IPS-NIHi11 (cell line): ENCODE results near the gene CDH23.

Experiments
- DNase-seq: peaks from one replicate; pipeline ENCODE4 v3.0.0; 2012; ENCODE audit warnings: mixed read lengths, low spot score

CDH23 gene

DNA sequence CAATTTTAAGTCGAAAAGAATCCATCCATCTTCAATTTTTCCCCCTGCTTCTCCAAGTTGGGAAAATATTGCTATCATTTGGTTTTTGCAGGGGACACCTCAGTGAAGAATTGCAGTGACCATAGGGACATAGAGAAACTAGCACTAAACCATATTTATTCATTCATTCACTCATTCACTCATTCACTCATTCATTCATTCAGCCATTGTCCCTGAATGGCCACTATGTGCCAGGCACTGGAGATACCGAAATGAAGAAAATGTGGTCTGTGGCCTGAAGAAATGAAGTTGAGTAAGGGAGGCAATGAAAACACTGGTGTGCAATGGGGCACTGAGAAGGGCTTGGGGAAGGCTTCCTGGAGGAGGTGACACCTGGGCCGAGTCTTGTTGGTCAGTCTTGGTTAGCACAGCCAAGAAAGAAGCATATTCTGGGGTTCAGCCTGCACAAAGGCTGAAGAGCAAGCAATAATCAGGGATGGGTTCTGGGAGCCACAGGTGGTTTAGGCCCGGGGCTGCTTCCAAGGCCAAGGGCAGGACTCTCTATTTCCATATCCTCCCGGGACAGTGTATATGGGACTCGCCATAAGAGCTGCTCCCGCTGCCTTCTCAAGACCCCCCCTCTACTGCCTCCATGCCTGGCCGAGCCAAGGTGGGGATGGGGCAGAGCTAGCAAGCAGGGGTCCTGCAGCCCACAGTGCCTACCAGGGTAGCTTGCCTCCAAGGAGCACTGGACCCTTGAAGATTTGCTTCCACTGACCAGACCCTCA lies 348.4 kb downstream of the CDH23 start:
- no peak for DNase-seq

DNA sequence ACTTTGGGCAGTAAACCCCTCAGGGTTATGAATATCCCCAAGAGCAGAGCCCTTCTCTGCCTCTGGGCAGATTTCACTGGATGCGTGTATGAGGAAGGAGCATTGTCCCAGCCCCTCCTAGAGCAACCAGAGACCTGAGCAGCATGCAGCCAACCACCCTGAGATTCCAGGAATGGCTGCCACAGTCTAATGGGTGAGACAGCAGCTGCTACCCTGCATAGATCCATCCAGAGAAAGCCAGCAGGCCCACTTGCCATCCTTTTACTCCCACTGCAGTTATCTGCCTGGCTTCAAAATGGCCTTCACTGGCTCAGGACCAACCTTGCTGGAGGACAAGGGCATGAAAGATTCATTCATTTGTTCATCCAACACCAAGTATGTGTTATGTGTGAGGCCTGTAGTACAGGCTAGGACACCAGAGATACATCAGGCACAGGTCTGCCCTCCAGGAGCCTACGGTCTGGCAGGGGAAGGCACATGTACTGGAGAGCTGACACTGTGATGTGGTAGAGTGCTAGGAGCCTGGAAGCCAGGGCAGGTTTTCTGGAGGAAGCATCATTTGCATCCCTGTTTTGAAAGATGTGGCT lies 349.0 kb downstream of the CDH23 start:
- no peak for DNase-seq

DNA sequence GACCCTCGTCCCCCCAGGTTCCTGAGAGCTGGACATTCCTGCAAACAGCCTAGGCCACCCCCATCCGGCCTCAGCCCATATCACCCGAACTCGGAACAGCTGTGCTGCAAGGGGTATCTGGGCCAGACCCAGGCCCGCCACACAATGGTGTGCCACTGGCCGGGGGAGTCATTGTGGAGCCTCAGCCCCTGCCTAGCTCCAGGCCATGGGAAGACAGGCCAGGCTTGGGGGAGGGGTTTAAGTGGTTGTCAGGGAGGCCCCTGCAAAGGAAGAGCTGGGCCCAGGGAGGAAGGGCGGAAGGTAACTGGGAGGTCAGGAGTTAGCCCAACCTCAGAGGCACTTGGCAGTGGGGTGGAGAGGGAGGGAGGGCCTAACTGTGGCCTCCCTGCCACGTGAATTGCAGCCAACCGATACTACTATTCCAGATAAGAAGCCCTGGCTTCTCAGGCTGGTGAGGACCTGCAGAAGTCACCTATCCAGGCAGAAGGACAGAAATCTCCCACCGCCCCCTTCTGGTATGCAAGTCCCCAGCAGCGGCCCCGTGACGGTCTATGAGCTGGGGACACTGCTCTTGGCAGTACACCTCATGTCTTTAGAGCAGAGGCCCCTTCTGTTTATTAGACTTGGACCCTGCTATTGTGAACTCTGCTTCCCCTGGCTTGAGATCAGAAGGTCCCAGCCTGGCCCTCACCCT lies 349.8 kb downstream of the CDH23 start:
- peak; percentile 64 for DNase-seq

DNA sequence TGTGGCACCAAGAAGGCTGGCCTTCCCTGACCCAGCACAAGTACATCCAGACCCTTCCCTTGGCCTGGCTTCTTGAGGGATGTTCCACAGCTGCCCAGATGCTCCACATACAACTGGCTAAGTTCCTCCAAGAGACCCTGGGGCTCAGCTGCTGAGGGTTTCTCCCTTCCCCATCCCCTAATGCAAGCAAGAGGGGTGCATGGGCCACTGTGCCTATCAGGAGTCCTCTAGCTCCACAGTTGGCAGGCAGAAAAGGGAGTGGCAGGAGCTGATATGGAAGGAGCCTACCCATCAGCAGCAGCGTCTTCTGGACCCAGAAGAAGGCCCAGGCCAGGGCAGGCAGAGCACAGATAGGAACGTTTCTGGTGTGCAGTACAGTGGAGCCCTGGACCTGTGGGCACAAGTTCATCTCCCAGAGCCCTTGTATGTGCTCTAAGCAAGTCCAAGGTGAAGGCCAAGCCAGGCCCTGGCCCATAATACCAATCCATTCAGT lies 350.4 kb downstream of the CDH23 start:
- no peak for DNase-seq

DNA sequence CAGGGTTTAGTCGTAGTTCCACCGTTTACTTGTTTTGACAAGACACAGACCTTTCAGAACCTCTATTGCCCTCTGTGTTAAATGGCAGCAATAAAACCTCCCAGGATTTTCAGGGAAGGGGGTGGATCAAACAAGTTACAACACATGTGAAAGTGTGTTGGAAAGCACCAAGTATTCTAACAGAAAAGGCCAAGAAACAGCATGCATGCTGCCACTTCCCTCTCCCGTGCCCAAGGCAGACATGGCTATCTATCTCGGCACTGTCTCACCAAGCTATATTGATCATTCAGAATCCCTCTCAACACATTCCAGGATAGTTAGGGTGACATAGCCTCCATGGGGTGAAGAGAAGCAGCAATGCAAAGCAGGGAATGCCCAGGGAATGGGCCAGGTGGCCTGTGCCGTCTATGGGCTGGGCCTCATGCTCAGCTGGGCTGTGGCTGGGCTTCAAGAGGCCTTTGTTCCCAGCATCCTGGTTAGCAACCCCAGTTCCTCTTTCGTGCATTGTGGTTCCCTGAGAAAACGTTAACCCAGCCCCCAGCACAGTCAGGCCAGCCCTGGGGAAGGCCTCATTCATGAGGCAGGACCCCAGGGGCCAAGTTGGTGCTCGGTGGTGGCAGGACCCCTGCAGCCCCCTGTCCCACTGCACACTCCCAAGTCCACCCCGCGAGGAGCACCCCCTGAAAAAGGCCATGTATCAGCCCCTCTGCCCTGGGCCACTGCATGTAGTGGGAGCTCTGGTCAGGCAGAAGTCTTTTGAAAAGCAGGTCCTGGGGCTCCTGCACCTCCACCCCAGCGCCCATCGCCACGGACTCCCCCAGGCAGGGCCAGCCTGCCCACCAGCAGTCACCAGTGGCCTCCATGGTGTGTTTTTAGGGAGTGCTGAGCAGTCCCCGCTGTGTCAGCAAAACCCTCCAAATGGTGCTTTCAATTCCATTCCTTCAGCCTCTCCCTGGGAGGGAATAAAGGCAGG lies 351.1 kb downstream of the CDH23 start:
- DNase-seq, result no peak

DNA sequence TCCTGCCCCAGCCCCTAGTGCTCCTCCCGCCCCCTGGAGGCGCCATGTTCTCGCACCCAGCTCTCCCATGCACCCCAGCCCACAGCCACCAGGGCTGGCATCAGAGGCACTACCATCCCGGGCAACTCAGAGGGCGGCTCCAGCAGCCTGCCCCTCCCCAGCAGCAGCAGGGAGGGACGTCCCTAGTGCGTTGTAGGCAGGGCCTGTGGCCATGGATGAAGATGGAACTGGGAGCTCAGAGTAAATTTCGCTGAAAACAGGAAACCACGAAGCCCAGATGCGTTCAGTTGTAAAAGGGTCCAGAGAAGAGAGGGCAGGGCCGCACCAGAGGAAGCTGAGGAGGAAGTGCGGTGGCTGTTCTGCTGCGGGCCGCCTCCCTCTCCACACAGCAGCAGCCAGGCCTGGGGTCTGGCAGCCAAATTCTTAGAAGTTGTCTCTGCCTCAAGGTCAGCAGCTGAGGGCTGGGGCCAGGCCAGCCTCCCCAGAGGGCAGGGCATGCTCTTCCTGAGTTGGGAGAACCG lies 352.0 kb downstream of the CDH23 start:
- no peak for DNase-seq

DNA sequence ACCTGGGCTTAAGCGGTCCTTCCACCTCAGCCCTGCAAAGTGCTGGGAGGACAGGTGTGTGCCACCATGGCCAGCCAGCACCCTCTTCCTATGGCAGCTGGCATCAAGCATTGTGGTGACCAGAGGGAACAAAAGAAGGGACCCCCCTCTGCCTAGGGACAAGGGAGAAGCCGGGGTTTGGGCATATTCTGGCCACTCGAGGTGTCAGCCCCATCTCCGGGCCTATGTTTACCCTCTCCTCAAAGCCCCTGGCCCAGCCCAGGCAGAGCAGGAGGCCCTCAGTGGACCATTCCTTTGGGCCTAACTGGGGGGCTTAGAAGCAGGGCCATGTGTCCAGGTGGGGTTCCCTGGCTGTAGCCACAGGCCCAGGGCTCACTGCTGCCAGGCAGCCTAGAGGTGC lies 352.7 kb downstream of the CDH23 start:
- no peak for DNase-seq

DNA sequence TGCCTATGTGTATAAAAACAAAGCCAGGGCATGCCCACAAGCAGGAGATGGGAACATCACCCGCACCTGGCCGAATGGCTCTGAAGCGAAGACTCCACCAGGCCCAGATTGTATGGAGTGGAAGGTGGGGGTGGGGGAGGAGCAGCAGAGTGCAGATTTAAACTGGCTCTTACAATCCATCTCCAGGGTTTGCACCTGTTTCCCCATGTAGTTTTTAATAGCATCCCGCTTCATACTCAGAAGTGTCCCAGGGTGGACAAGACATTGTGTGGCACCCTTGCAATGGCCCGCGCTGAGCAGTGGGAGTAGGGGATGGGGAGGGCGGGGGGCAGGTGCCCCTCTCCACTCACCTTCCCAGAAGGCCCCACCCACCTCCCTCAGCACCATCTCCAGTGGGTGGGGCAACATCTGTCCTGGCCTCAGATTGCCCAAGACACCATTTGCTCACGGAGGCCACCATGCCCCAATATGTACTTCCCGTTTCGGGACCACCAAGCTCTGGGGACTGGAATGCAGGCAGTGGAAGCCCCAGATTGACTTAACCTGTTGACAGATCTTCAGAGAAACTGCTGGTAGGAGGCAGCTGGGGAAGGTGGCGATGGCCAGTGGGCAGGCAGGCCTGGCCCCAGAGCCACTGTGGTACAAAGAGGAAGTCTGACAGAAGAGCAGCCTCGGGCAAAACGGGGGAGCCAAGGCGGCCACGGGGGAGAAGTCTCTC lies 353.6 kb downstream of the CDH23 start:
- DNase-seq, result no peak

DNA sequence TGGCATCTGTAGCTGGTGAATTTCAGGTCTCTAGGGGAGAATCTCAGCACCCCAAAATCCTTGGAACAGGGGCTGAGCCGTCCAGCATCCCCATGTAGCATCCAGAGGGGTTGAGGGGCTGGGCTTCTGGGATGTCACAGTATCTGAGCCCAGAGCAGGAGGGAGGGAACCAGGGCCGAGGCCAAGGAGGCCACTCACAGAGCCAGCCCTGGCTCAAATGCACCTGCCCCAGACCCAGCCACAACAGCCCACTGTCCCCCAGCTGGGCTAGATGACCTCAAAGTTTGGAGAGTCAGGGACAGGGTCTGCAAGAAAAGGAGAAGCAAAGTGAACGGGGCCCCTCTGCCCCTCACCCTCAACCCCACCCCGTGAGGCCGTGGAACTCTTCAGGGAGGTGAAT lies 354.3 kb downstream of the CDH23 start:
- no peak for DNase-seq

DNA sequence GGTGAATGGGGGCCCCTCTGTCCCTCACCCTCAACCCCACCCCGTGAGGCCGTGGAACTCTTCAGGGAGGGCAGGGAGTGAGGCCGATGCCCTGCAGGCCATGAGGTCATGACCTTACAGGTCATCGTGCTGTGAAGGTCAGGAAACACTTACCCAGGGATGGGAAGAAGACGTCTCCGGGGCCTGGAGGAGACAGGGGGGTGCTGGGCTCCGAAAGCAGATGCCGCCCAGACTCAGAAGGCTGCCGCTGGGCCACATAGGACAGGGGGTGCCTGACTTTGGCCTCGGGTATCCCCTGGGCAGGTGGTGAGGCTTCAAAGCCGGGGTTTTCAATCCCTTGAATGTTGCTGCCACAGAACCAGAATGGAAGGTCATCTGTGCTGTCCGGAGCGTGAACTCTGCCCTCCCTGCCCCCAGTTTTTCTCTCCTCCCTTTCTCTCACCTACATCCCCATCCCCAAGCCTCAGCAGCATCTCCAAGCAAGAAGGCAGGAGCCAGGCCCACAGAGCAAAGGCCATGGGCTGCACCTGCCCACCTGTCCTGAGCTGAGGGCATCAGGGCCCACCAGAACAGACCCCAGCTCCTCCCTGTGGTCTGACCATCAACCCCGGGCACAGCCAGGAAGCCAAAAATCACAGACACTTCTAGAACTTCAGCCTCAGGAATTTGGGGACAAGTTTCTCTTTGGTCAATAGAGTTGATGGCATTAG lies 354.9 kb downstream of the CDH23 start:
- DNase-seq, result no peak

DNA sequence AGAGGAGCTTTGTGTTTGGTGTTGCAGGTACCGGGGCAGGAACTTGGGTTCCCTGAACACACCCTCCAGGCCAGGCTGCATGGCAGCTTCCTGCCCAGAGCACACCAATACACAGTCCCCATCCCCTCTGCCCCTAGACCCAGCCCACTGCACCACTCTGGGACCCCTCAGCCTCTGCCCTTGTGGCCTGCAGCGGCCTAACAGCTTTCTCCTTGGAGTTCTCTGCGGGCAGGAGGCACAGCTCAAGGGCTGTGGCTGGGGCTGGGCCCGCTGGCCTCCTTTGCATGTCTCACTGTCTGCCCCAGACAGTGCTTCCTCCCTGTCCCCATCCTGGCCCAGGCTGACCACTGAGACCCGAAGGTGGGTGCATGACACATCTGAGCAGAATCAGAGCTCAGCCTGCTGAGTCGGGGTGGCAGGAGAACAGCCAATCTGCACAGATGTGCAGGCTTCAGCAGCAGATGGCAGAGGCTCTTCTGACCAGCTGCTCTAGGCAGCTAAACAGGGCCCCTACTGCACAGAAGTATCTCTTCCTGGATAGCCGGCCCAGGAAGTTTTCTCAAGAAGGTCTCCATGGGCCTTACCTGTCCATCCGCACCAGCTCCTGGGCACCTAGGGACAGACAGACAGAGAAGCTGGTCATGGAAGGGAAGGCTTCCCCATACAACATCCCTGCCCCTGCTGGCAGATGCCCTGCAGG lies 355.8 kb downstream of the CDH23 start:
- DNase-seq, result no peak

DNA sequence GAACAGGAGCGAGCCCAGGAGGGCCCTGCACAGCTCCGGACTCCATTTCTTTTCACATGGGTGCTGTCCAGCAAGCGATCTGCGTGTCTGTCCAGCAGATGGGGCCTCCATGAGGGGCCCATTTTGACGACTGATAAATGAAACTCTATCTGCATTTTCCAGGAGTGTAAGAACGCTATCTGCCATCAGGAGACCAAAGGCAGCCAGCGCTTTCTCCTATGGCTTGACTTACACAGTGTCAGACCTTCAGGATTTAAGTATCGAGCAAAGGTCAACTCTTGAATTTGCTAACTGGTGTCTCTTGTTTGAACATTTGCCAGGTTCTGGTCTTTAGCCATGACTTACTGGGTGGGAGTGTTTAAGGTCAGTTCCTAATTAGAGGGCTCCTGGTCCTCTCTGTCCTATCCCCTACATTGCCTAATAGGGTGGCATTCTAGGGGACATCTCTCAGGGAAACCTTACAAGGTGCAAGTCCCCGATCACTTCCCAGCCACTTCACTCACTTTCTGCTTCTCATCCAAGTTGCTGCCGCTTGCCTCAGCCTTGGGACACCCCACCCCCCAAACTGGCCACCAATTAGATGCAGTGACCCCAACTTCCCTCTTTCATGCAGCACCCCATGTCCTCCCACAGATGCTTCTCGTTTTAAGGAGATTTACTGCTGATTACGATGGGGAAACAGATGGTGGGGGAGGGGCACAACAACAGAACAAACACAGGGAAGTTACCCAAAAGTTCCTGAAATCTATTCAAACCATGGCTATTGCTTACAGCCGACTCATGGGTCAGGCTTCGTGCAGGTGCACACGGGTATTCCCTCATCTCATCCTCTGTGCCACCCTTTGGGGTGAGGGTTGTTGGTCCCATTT lies 356.6 kb downstream of the CDH23 start:
- no peak for DNase-seq

DNA sequence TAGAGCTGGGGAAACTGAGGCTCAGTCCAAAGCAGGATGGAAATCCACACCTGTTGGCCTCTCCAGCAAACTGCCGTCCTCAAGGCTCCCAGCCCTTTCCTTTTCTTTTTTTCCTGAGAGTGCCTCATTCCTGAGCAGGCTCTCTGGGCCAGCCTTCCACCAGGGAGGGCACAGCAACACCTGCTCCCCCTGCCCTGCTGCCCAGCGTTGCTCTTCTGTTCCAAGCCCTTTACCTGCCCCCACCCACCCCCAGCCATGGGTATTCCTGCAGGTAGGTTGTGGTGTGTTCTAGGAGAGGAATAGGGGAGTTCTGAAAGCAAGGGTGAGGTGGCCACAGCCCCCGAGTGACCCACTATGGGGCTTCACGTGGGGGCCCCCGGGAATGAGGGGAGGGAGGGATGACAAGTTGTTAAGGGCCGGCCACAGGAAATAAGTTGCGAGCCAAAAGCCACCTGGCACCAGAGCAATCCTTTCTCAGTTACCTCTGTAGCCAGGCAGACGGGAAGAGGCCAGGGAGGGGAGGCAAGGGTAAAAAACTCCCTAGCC lies 357.3 kb downstream of the CDH23 start:
- no peak for DNase-seq

DNA sequence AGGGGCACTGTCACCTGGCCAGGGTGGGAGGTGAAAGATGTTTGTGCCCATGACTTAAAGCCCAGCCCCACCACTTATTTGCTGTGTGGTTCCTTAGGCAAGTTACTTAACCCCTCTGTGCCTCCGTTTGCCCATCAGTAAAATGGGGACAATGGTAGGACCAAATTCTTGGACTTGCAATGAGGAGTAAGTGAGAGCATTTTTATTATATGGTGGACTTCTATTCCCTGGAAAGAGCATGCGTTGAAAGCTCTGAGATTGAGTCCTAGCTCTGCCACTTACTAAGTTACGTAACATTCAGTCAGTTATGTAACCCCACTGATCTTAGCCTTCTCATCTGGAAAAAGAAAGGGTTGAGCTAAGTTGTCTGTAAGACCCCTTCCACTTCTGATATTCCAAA lies 357.8 kb downstream of the CDH23 start:
- DNase-seq, result no peak

DNA sequence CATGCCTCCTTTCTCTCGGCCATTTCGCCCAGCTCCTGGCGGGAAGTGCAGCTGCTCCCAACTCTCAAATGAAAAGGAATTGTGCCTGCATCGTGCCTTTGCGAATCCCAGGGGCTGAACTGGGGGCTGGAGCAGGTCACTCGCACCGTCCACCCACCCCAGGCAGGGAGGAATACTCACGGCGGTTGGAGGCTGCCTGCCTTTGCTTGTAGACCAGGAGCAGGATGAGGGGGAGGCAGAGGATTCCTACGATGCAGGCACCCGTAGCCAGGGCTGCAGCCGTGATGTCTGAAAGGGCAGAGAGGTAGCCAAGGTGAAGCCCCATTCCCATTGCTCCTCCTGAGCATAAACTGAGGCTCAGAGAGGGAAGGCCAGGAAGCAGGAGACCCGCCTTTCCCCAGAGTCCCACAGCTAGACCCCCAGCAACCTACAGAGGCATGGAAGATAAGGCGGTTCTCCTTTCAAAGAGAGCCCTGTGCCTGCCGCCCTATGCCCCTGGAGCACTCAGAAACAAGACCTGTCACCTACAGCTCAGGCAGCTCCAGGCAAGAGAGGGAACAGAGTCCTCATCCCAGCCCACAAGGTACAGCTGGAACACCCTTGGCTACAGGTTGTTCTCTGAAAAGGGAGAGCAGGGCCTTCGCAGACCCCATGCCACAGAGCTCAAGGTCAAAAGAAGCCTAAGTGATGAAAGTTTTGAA lies 358.6 kb downstream of the CDH23 start:
- no peak for DNase-seq

DNA sequence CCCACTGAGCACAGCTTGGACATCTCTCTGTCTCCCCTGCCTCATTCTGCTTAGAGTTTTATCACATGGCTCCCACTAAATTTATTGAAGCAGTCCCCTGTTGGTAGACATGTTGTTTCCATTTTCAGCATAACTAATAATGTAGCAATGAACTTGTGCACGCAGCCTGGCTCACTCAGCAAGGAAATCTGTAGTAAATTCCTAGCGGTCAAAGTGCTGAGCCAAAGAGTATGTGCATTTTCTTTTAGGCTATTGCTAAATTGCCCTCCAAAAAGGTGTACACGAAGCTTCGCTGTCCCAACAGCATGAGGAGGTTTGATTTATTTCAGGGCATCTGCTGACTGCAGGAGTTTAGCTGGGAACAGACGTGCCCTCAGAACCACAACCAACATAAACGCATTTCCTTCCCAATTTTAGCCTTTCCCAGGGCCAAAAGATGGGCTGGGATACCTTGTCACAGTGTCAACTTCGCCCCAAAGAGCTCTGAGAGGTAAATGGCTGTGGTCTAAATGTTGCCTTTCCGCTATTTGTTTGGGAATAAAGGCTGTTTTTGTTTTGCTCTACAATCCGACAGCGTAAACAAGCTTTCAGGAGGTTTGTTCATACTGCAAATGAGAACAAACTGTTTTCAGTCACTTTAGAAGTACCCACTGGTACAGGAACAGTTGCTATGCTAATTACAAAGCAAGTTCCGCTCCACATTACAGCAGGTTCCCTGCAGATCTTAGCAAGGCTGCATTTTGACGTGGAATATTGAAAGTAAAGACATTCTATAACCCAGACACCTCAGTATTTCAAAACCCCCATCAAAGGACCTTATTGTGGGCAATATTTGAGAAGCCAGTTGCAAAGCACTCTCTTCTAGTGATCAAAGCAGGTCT lies 359.8 kb downstream of the CDH23 start:
- DNase-seq, result no peak

DNA sequence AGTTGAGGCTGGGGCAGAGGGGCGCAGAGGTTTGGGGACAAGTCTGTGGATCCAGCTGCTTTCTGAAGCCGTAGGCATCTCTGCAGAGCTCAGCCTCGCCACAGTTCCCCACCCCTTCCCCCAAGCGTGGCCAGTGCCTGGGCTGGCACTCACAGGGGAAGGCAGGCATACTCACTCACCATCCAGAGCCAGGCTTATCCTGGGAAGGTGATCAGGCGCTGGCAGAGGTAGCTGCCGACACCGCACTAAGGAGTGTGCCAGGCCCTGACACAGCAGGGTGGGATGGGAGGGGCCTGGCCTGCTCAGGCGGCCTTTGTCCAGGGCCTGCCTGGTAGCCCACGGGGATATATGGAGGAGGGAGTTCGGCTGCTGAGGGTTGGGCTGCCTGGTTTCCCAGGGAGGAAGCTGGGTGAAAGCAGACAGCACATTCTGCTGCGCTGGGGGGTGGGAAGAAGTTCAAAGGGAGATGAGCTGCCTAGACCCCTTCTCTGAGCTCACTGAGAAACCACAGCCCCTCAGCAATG lies 360.7 kb downstream of the CDH23 start:
- DNase-seq, result peak; percentile 69
